Stomach (tissue), 4 donors: ENCODE measurements around the gene CABP2.

Source experiments
- EP300 ChIP-seq: sonication (generic); formaldehyde crosslinking; IDR thresholded peaks from one replicate; pipeline ENCODE4 v1.6.1; 2017; ENCODE audit warnings: antibody characterized with exemption
- POLR2A ChIP-seq, 4 donors: fragments of 450-650 bp; IDR thresholded peaks; one replicate each; pipeline ENCODE4 v1.6.1; 2016; ENCODE audit warnings: antibody characterized with exemption in 4 of 4, control low read depth in 2 of 4, mild to moderate bottlenecking in 1 of 4, moderate library complexity in 1 of 4
- POLR2AphosphoS5 ChIP-seq, 3 donors: sonication (generic); formaldehyde crosslinking; IDR thresholded peaks; one replicate each; pipeline ENCODE4 v1.6.1; 2016; ENCODE audit warnings: antibody characterized with exemption in 3 of 3
- TF ChIP-seq, protein P1 (sequence below), 7 experiments: fragments of 450-650 bp in 4 of 7; fragments of 200-600 bp in 3 of 7; sonication (generic) in 3 of 7; IDR thresholded peaks; one replicate each; pipeline ENCODE4 v1.5.1; 2016 to 2019; ENCODE audit warnings: antibody characterized with exemption in 7 of 7, control low read depth in 2 of 7, mild to moderate bottlenecking in 1 of 7

DNA sequence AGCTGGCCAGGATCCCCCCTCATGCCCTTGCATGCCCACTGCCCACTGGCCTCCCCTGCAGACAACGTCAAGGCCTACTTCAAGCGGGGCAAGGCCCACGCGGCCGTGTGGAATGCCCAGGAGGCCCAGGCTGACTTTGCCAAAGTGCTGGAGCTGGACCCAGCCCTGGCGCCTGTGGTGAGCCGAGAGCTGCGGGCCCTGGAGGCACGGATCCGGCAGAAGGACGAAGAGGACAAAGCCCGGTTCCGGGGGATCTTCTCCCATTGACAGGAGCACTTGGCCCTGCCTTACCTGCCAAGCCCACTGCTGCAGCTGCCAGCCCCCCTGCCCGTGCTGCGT lies 32.5 kb downstream of the CABP2 start:
- TF ChIP-seq, protein P1, sequence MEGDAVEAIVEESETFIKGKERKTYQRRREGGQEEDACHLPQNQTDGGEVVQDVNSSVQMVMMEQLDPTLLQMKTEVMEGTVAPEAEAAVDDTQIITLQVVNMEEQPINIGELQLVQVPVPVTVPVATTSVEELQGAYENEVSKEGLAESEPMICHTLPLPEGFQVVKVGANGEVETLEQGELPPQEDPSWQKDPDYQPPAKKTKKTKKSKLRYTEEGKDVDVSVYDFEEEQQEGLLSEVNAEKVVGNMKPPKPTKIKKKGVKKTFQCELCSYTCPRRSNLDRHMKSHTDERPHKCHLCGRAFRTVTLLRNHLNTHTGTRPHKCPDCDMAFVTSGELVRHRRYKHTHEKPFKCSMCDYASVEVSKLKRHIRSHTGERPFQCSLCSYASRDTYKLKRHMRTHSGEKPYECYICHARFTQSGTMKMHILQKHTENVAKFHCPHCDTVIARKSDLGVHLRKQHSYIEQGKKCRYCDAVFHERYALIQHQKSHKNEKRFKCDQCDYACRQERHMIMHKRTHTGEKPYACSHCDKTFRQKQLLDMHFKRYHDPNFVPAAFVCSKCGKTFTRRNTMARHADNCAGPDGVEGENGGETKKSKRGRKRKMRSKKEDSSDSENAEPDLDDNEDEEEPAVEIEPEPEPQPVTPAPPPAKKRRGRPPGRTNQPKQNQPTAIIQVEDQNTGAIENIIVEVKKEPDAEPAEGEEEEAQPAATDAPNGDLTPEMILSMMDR (IDR thresholded peaks at IDR 0.05): no peak
- TF ChIP-seq POLR2A (IDR thresholded peaks at IDR 0.05) (no peak), POLR2AphosphoS5 (IDR thresholded peaks at IDR 0.05) (no peak), EP300 (no peak)
